PFSK-1 (cell line): Measurements from ENCODE around the gene NTPCR.

Experiments used
- SIN3A ChIP-seq: IDR thresholded peaks from 2 replicates; pipeline ENCODE4 v1.6.1; 2012; ENCODE audit warnings: mild to moderate bottlenecking, low read length, moderate library complexity, borderline replicate concordance; ENCODE audit not compliant: insufficient read depth
- TAF1 ChIP-seq: IDR thresholded peaks from 2 replicates; pipeline ENCODE4 v1.6.1; 2012; ENCODE audit warnings: low read length, control low read depth, borderline replicate concordance; ENCODE audit not compliant: insufficient read depth
- TF ChIP-seq, protein P1 (sequence below), 2 experiments: IDR thresholded peaks; 2 replicates each; pipeline versions ENCODE4 v1.6.1 to v1.8.0; 2011 to 2012; ENCODE audit warnings: low read depth in 2 of 2, low read length in 2 of 2, control low read depth in 1 of 2, inconsistent platforms in 1 of 2, mild to moderate bottlenecking in 1 of 2, moderate library complexity in 1 of 2; ENCODE audit not compliant: insufficient read depth in 1 of 2

DNA sequence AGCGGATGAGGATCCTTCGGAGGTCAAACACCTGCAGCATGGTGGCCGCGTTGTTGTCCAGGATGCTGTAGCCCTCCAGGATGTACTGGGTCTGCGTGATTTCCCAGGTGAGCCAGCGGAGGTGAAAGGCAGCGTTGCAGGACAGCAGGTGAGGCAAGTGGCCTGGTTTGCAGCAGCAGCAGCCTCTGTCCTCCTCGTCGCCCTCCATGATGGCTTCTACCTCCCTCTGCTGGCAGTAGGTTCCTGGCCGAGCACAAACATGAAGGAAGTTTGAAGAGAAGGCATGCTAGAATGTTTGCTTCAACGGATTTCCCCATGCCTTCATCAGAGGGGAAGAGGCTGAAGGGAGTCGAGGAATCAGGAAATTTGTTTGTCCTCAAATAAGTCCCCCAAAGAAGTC, 74.7 kb downstream of the NTPCR start:
- TF ChIP-seq, protein P1, sequence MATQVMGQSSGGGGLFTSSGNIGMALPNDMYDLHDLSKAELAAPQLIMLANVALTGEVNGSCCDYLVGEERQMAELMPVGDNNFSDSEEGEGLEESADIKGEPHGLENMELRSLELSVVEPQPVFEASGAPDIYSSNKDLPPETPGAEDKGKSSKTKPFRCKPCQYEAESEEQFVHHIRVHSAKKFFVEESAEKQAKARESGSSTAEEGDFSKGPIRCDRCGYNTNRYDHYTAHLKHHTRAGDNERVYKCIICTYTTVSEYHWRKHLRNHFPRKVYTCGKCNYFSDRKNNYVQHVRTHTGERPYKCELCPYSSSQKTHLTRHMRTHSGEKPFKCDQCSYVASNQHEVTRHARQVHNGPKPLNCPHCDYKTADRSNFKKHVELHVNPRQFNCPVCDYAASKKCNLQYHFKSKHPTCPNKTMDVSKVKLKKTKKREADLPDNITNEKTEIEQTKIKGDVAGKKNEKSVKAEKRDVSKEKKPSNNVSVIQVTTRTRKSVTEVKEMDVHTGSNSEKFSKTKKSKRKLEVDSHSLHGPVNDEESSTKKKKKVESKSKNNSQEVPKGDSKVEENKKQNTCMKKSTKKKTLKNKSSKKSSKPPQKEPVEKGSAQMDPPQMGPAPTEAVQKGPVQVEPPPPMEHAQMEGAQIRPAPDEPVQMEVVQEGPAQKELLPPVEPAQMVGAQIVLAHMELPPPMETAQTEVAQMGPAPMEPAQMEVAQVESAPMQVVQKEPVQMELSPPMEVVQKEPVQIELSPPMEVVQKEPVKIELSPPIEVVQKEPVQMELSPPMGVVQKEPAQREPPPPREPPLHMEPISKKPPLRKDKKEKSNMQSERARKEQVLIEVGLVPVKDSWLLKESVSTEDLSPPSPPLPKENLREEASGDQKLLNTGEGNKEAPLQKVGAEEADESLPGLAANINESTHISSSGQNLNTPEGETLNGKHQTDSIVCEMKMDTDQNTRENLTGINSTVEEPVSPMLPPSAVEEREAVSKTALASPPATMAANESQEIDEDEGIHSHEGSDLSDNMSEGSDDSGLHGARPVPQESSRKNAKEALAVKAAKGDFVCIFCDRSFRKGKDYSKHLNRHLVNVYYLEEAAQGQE (IDR thresholded peaks at IDR 0.05; ENCODE audit: insufficient read depth in 1 of 2, low read depth in 2 of 2, low read length in 2 of 2), result no peak
- TF ChIP-seq SIN3A (no peak), TAF1 (no peak)
